ENCODE results near the gene DPEP1.
"Not testable (repeated sequence)": the region's sequence is repeated elsewhere in the genome, so short reads cannot be mapped to it uniquely, and the experiment has no call there.

DPEP1 gene

GRCh38 chr16:89584768-89585549 lies 28.5 kb upstream of the DPEP1 start:
- Histone ChIP-seq H3K9me3 (ENCODE audit: insufficient read depth, low read depth, low read length) (no peaks in the 10 kb centered on the region), H3K27me3 (ENCODE audit: insufficient read depth, low read length, poor library complexity, severe bottlenecking) (no peaks in the 10 kb centered on the region), H3K79me2 (ENCODE audit: insufficient read depth, low read length) (no peaks in the 10 kb centered on the region), H3K4me2 (ENCODE audit: low read depth, low read length, poor library complexity, severe bottlenecking) (no peak overlapping the region), H3K36me3 (ENCODE audit: insufficient read depth, low read length) (no peaks in the 10 kb centered on the region), H2AFZ (ENCODE audit: low read length) (no peak overlapping the region), H3F3A (ENCODE audit: low read depth) (no peaks in the 10 kb centered on the region), H4K20me1 (ENCODE audit: insufficient read depth, low read length, poor library complexity, severe bottlenecking) (no peaks in the 10 kb centered on the region), H3K4me1 (ENCODE audit: insufficient read depth, low read length, poor library complexity, severe bottlenecking) (no peaks in the 10 kb centered on the region), H3K9ac (ENCODE audit: low read depth, low read length, poor library complexity, severe bottlenecking) (no peak overlapping the region), H3K4me3 (ENCODE audit: low read length, poor library complexity, severe bottlenecking) (no peak overlapping the region), H3K9me2 (replicated peaks; ENCODE audit: low read depth, low read length) (no peaks in the 10 kb centered on the region)
- TF ChIP-seq CTCF (conservative IDR thresholded peaks at IDR 0.05; ENCODE audit: low read length) (no peak), EZH2phosphoT487 (IDR thresholded peaks at IDR 0.05; ENCODE audit: borderline replicate concordance) (no peak)

GRCh38 chr16:89586218-89586617 lies 27.2 kb upstream of the DPEP1 start:
- Histone ChIP-seq H3K9me2 (replicated peaks; ENCODE audit: low read depth, low read length) (no peaks in the 10 kb centered on the region), H3K9me3 (ENCODE audit: insufficient read depth, low read depth, low read length) (no peaks in the 10 kb centered on the region), H3K4me1 (ENCODE audit: insufficient read depth, low read length, poor library complexity, severe bottlenecking) (no peaks in the 10 kb centered on the region), H3K9ac (ENCODE audit: low read depth, low read length, poor library complexity, severe bottlenecking) (no peak overlapping the region), H3F3A (ENCODE audit: low read depth) (no peaks in the 10 kb centered on the region), H3K79me2 (ENCODE audit: insufficient read depth, low read length) (no peaks in the 10 kb centered on the region), H3K4me2 (ENCODE audit: low read depth, low read length, poor library complexity, severe bottlenecking) (no peak overlapping the region), H3K4me3 (ENCODE audit: low read length, poor library complexity, severe bottlenecking) (no peak overlapping the region), H3K27me3 (ENCODE audit: insufficient read depth, low read length, poor library complexity, severe bottlenecking) (no peaks in the 10 kb centered on the region), H4K20me1 (ENCODE audit: insufficient read depth, low read length, poor library complexity, severe bottlenecking) (no peaks in the 10 kb centered on the region), H2AFZ (ENCODE audit: low read length) (no peak overlapping the region), H3K36me3 (ENCODE audit: insufficient read depth, low read length) (no peaks in the 10 kb centered on the region)
- no peak for TF ChIP-seq EZH2phosphoT487 (IDR thresholded peaks at IDR 0.05; ENCODE audit: borderline replicate concordance)
- TF ChIP-seq CTCF (conservative IDR thresholded peaks at IDR 0.05; ENCODE audit: low read length), result no peak

GRCh38 chr16:89586853-89587252 lies 26.6 kb upstream of the DPEP1 start:
- Histone ChIP-seq H3K79me2 (ENCODE audit: insufficient read depth, low read length) (no peaks in the 10 kb centered on the region), H3K4me1 (ENCODE audit: insufficient read depth, low read length, poor library complexity, severe bottlenecking) (no peaks in the 10 kb centered on the region), H3K9me3 (ENCODE audit: insufficient read depth, low read depth, low read length) (no peaks in the 10 kb centered on the region), H3F3A (ENCODE audit: low read depth) (no peaks in the 10 kb centered on the region), H3K4me2 (ENCODE audit: low read depth, low read length, poor library complexity, severe bottlenecking) (no peak overlapping the region), H4K20me1 (ENCODE audit: insufficient read depth, low read length, poor library complexity, severe bottlenecking) (no peaks in the 10 kb centered on the region), H2AFZ (ENCODE audit: low read length) (no peak overlapping the region), H3K27me3 (ENCODE audit: insufficient read depth, low read length, poor library complexity, severe bottlenecking) (no peaks in the 10 kb centered on the region), H3K9me2 (replicated peaks; ENCODE audit: low read depth, low read length) (no peaks in the 10 kb centered on the region), H3K9ac (ENCODE audit: low read depth, low read length, poor library complexity, severe bottlenecking) (no peak overlapping the region), H3K36me3 (ENCODE audit: insufficient read depth, low read length) (no peaks in the 10 kb centered on the region), H3K4me3 (ENCODE audit: low read length, poor library complexity, severe bottlenecking) (no peak overlapping the region)
- no peak for TF ChIP-seq EZH2phosphoT487 (IDR thresholded peaks at IDR 0.05; ENCODE audit: borderline replicate concordance)
- no peak for TF ChIP-seq CTCF (conservative IDR thresholded peaks at IDR 0.05; ENCODE audit: low read length)

- H3K9me3 ChIP-seq (ENCODE audit: insufficient read depth, low read depth, low read length); H3K4me2 ChIP-seq (ENCODE audit: low read depth, low read length, poor library complexity, severe bottlenecking); H3K27me3 ChIP-seq (ENCODE audit: insufficient read depth, low read length, poor library complexity, severe bottlenecking); H2AFZ ChIP-seq (ENCODE audit: low read length); H3K36me3 ChIP-seq (ENCODE audit: insufficient read depth, low read length); H3K9me2 ChIP-seq (replicated peaks; ENCODE audit: low read depth, low read length); H3K9ac ChIP-seq (ENCODE audit: low read depth, low read length, poor library complexity, severe bottlenecking); H4K20me1 ChIP-seq (ENCODE audit: insufficient read depth, low read length, poor library complexity, severe bottlenecking); H3K4me3 ChIP-seq (ENCODE audit: low read length, poor library complexity, severe bottlenecking); H3K79me2 ChIP-seq (ENCODE audit: insufficient read depth, low read length); H3F3A ChIP-seq (ENCODE audit: low read depth); H3K4me1 ChIP-seq (ENCODE audit: insufficient read depth, low read length, poor library complexity, severe bottlenecking): not testable (repeated sequence)
Observed at GRCh38 chr16:89587676-89588075, 25.8 kb upstream of the DPEP1 start.
